NB4 (cell line): Measurements from ENCODE around the gene NNMT.

Experiments used
- CTCF ChIP-seq: IDR thresholded peaks from one replicate; pipeline ENCODE4 v1.5.1; 2012; ENCODE audit warnings: low read depth, low read length
- MAX ChIP-seq: IDR thresholded peaks from 2 replicates; pipeline ENCODE4 v1.6.1; 2011; ENCODE audit warnings: low read depth, low read length
- MYC ChIP-seq: IDR thresholded peaks from 2 replicates; pipeline ENCODE4 v1.6.1; 2011; ENCODE audit warnings: low read depth, low read length
- POLR2A ChIP-seq: IDR thresholded peaks from 2 replicates; pipeline ENCODE4 v1.6.1; 2011; ENCODE audit warnings: mild to moderate bottlenecking; ENCODE audit not compliant: insufficient read length; ENCODE audit errors: extremely low read depth

- TF ChIP-seq CTCF (no peak), POLR2A (no peak), MYC (no peak), MAX (no peak)
Measured at GRCh38 chr11:114257621-114258558, 38.3 kb upstream of the NNMT start.
